ENCODE results near the gene FUOM. TPM values are rescaled to one million over a fixed set of nuclear protein-coding genes. Genes with fewer than 3 reads are reported as not detected.

The FUOM gene
- polyA plus RNA-seq, 3 donors = 29.8 to 56.8 (median 39.0) TPM

GRCh38 chr10:133355991-133356390, 1.8 kb downstream of the FUOM start:
- TF ChIP-seq CTCF (IDR thresholded peaks at IDR 0.05) = no peak
- Histone ChIP-seq H3K9ac (ENCODE audit: insufficient read depth, low read length, poor library complexity, severe bottlenecking) (no peak overlapping the region), H3K4me2 (replicated peaks; ENCODE audit: extremely low read depth, low read length, poor library complexity, severe bottlenecking) (no peak overlapping the region), H3K27ac (ENCODE audit: low read depth in 1 of 2, low read length in 2 of 2) (no peak overlapping the region), H3K4me1 (ENCODE audit: control insufficient read depth in 1 of 2, insufficient read depth in 2 of 2, low read length in 2 of 2) (peaks cover 11 to 20% of the 10 kb centered on the region in 2 donors), H3K4me3 (replicated peaks in 1 of 3; ENCODE audit: low read depth in 2 of 3, low read length in 3 of 3) (no peak overlapping the region), H3K9me3 (replicated peaks in 1 of 2; ENCODE audit: control insufficient read depth in 1 of 2, insufficient read depth in 1 of 2, low read length in 2 of 2) (no peaks in the 10 kb centered on the region), H3K79me2 (ENCODE audit: insufficient read depth, low read length) (peaks cover 3% of the 10 kb centered on the region), H3K36me3 (replicated peaks in 1 of 2; ENCODE audit: control insufficient read depth in 1 of 2, insufficient read depth in 2 of 2, low read length in 2 of 2) (peaks cover 0 to 7% of the 10 kb centered on the region in 2 donors), H4K20me1 (ENCODE audit: insufficient read depth, low read length) (peaks cover 30% of the 10 kb centered on the region), H2AFZ (ENCODE audit: insufficient read depth, low read depth, low read length, poor library complexity, severe bottlenecking) (no peak overlapping the region), H3K27me3 (ENCODE audit: control insufficient read depth in 2 of 2, insufficient read depth in 2 of 2, low read length in 2 of 2) (no peaks in the 10 kb centered on the region)
- Mint-ChIP-seq H3K4me1 (peaks cover 12% of the 10 kb centered on the region), H3K27ac (peak overlapping the region in 1 of 7 donors; percentile 50), H3K4me3 (peak overlapping the region in 1 of 2 donors; percentile 87), H3K9me3 (peaks cover 0 to 1% (median 0%) of the 10 kb centered on the region in 7 donors), H3K27me3 (ENCODE audit: low read depth in 3 of 3) (peaks cover 0 to 10% (median 0%) of the 10 kb centered on the region in 3 donors), H3K36me3 (peaks cover 2 to 5% of the 10 kb centered on the region in 2 donors)
- DNase-seq = no peak
- WGBS (ENCODE audit: insufficient coverage) = 96% methylated on average over 2 of the region's 3 CpGs
- intact Hi-C loops (cut with micrococcal nuclease) = no loop called here

GRCh38 chr10:133355266-133355665, 2.6 kb downstream of the FUOM start:
- H3K36me3 Mint-ChIP-seq = peaks cover 2 to 5% of the 10 kb centered on the region in 2 donors
- H3K4me3 ChIP-seq (replicated peaks in 1 of 3; ENCODE audit: low read depth in 2 of 3, low read length in 3 of 3) = no peak overlapping the region
- H3K4me1 Mint-ChIP-seq = peaks cover 12% of the 10 kb centered on the region
- no peak overlapping the region for H3K27ac ChIP-seq (ENCODE audit: low read depth in 1 of 2, low read length in 2 of 2)
- WGBS (ENCODE audit: insufficient coverage) = 81% methylated on average over 6 of the region's 6 CpGs
- H3K9ac ChIP-seq (ENCODE audit: insufficient read depth, low read length, poor library complexity, severe bottlenecking) = no peak overlapping the region
- peaks cover 11 to 20% of the 10 kb centered on the region in 2 donors for H3K4me1 ChIP-seq (ENCODE audit: control insufficient read depth in 1 of 2, insufficient read depth in 2 of 2, low read length in 2 of 2)
- H3K36me3 ChIP-seq (replicated peaks in 1 of 2; ENCODE audit: control insufficient read depth in 1 of 2, insufficient read depth in 2 of 2, low read length in 2 of 2) = peaks cover 0 to 7% of the 10 kb centered on the region in 2 donors
- intact Hi-C loops (cut with micrococcal nuclease) = no loop called here
- no peaks in the 10 kb centered on the region for H3K9me3 ChIP-seq (replicated peaks in 1 of 2; ENCODE audit: control insufficient read depth in 1 of 2, insufficient read depth in 1 of 2, low read length in 2 of 2)
- H3K4me3 Mint-ChIP-seq = no peak overlapping the region
- no peak overlapping the region for H3K27ac Mint-ChIP-seq
- no peak overlapping the region for H3K4me2 ChIP-seq (replicated peaks; ENCODE audit: extremely low read depth, low read length, poor library complexity, severe bottlenecking)
- peaks cover 0 to 1% (median 0%) of the 10 kb centered on the region in 7 donors for H3K9me3 Mint-ChIP-seq
- no peak for TF ChIP-seq CTCF (IDR thresholded peaks at IDR 0.05)
- DNase-seq = no peak
- H4K20me1 ChIP-seq (ENCODE audit: insufficient read depth, low read length) = peaks cover 30% of the 10 kb centered on the region
- peaks cover 3% of the 10 kb centered on the region for H3K79me2 ChIP-seq (ENCODE audit: insufficient read depth, low read length)
- peaks cover 0 to 16% (median 2%) of the 10 kb centered on the region in 3 donors for H3K27me3 Mint-ChIP-seq (ENCODE audit: low read depth in 3 of 3)
- H3K27me3 ChIP-seq (ENCODE audit: control insufficient read depth in 2 of 2, insufficient read depth in 2 of 2, low read length in 2 of 2) = no peaks in the 10 kb centered on the region
- H2AFZ ChIP-seq (ENCODE audit: insufficient read depth, low read depth, low read length, poor library complexity, severe bottlenecking) = no peak overlapping the region
